Subcutaneous adipose tissue (tissue), 4 donors: ENCODE measurements around the gene DIABLO. TPM values are rescaled to one million over a fixed set of nuclear protein-coding genes. Genes with fewer than 3 reads are reported as not detected.

ENCODE experiments used
- total RNA-seq, 4 donors: library from RNA; depleted of rRNA; stranded (reverse); fragments of >200 nt; gene quantifications; one replicate each; pipeline ENCODE4 v1.1.0, GENCODE V29; 2016
- TF ChIP-seq, protein P1 (sequence below): fragments of 450-650 bp; IDR thresholded peaks from one replicate; pipeline ENCODE4 v1.5.1; 2016; ENCODE audit warnings: low read depth, mild to moderate bottlenecking, control low read depth, antibody characterized with exemption, moderate library complexity

DIABLO gene
- total RNA-seq, result 10 to 100 TPM; 25.2 to 38.3 (median 32.0) TPM

DNA sequence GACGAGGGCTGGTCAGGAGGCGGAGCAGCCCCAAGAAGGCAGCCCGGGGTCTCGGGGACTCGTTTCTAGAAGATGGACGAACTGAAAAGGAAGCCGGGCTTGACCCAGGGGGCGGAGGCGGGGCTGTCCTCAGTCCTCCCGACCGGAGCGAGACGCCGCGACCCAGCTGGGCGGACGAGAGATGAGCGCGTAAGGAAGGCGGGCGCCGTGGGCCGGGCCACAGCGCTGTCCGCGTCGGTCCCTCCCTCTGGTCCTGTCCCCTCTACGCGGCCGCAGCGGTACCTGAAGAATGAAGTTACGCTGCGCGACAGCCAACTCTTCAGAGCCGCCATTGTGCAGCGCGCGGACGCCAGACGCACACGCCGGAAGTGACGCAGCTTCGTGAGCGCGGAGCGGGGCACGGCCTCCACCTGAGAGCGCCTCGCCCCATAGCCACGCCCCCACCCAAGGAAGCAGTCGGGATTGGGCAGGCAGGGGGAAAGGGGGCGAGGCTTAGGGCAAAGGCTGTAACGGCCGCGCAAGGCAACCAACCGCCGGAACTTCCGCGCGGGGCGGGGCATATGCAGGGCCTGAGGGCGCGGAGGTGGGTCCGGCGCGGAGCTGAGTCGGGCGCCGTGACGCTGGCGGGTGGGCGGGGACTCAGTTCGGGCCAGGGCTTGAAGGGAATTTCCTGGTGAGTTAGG is at the start of gene DIABLO:
Gene DIABLO, minus strand, starts transcription at position 370 of the 683 bp plus-strand sequence. Its CDS starts 38 bp downstream, at position 332.
- TF ChIP-seq, protein P1, sequence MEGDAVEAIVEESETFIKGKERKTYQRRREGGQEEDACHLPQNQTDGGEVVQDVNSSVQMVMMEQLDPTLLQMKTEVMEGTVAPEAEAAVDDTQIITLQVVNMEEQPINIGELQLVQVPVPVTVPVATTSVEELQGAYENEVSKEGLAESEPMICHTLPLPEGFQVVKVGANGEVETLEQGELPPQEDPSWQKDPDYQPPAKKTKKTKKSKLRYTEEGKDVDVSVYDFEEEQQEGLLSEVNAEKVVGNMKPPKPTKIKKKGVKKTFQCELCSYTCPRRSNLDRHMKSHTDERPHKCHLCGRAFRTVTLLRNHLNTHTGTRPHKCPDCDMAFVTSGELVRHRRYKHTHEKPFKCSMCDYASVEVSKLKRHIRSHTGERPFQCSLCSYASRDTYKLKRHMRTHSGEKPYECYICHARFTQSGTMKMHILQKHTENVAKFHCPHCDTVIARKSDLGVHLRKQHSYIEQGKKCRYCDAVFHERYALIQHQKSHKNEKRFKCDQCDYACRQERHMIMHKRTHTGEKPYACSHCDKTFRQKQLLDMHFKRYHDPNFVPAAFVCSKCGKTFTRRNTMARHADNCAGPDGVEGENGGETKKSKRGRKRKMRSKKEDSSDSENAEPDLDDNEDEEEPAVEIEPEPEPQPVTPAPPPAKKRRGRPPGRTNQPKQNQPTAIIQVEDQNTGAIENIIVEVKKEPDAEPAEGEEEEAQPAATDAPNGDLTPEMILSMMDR, result no peak

DNA sequence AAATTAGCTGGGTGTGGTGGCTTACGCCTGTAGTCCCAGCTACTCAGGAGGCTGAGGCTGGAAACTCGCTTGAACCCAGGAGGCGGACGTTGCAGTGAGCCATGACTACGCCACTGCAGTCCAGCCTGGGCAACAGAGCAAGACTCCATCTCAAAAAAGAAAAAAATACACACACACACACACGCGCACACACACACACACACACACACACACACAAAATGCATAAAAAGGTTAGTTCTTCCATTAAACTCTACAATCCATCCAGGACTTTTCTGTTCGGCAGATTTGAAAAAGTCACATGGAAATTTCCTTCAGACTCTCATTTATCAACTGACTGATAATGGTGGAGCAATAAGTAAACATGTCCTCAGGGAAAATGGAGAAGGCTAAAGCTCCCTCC is 49.6 kb upstream of the DIABLO start:
- TF ChIP-seq, protein P1, result no peak

DNA sequence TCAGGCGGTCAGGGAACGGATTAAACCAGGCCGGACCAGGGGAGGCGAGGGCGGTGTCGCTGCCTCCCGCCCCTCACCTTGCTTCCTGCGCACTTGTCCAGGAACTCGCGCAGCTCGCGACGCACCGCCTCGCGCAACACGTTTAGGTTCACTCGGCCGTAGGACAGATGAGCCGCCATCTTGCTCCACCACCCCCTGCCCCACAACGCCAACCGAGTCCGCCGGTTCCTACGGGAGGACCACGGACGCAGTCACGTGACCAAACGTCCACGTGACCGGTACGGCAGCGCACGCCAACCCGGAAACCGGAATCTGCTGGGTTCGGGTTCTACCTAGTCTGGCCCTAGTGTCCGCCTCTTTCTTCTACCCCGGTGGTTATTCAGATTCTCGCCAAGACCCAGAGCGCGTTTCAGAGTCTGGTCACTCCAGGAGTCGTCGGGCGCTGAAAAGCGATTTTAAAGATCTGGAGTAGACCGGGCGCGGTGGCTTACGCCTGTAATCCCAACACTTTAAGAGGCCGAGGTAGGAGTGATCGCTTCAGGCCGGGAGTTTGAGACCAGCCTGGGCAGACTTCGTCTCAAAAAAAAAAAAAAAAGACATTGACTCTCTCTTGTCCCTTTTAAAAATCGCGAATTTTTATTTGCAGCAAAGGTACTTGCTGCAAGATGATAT is 40.5 kb upstream of the DIABLO start, which contains the start of gene VPS33A:
Gene VPS33A, minus strand, starts transcription at position 265 of the 672 bp plus-strand sequence. Its CDS starts 86 bp downstream, at position 179.
- TF ChIP-seq, protein P1, result no peak

DNA sequence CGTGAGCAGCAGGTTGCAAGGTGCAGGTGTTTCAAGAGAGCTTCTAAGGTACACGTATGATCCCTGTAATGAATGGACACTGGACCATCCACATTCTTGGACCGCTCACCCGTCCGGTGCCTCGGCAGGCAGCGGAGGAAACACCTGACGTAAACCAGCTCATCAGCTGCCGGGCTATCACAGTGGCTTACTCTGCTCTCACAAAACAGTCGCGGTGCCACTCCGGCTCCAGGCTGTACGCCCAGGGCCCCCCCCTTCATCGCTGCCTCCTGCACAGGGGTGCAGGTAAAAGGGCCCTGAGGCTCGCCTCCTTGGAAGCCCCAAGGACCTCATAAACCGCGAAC is 40.0 kb upstream of the DIABLO start:
- TF ChIP-seq, protein P1, result no peak

DNA sequence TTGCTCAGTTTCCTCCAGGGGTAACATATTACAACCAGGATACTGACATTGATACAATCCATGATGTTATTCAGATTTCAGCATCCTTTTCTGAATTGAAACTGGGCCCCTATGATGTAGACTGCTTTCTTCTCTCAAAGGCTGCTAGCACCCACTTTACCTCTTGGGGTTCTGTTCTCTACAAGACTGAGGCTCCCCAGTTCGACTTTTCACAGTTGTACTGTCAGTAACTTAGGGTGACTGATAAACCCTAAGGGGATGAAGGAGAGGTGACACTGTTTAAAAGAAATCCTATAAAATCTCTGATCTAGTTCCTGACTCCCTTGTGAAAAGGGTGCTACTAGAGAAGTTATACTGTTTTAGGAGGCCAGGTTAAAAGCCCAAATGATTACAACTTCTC is 39.6 kb upstream of the DIABLO start:
- TF ChIP-seq, protein P1, result no peak

DNA sequence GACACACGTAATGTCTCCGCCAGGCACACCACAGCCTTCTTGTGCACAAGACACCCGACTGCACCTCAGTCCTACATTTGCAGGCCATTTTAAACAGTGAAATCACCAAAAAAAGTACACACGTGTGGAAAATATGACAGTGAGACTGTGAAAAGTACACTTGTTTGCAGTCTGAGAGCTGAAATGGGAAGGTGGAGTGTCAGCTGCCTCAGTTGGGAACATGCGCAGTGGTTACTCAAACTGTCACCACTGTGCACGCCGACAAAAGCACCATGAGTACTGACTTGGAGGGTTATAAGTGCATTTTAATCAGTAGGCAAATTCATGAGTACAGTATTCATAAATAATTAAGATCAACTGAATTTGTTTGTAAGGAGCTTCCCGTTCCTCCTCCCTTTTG is 24.7 kb upstream of the DIABLO start:
- TF ChIP-seq, protein P1, result no peak

DNA sequence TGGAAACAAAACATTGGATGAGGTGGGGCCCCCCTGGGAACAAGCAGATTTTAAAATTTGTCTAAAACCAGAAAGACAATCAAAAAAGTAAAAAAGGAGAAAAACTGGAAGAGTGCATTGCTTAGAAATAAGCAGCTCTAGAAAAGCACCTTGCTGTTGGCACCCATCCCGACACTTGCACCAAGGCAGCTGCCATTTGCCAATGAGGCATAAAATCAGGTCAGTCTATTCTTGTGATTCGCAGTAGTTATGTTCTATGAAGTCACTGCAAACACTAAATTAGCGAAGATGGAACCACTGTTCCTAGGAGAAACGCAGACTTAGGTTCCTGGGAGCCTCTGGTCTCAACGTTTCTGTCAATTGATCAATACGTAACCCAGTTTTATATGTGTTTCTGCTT is 24.2 kb upstream of the DIABLO start:
- TF ChIP-seq, protein P1, result no peak
